Esophagus muscularis mucosa (tissue), 4 donors: ENCODE data around the gene LCN15.

Experiments used
- EP300 ChIP-seq: sonication (generic); formaldehyde crosslinking; IDR thresholded peaks from one replicate; pipeline ENCODE4 v1.6.1; 2017; ENCODE audit warnings: antibody characterized with exemption
- POLR2A ChIP-seq: fragments of 450-650 bp; IDR thresholded peaks from one replicate; pipeline ENCODE4 v1.6.1; 2017; ENCODE audit warnings: antibody characterized with exemption, moderate library complexity, mild to moderate bottlenecking, low read depth
- POLR2AphosphoS5 ChIP-seq, 2 donors: sonication (generic); formaldehyde crosslinking; IDR thresholded peaks; one replicate each; pipeline ENCODE4 v1.6.1; 2017; ENCODE audit warnings: antibody characterized with exemption in 2 of 2
- TF ChIP-seq, protein P1 (sequence below), 3 experiments: fragments of 200-600 bp in 2 of 3; fragments of 450-650 bp in 1 of 3; sonication (generic) in 2 of 3; IDR thresholded peaks; one replicate each; pipeline ENCODE4 v1.5.1; 2017 to 2019; ENCODE audit warnings: antibody characterized with exemption in 3 of 3, mild to moderate bottlenecking in 2 of 3, moderate library complexity in 1 of 3

DNA sequence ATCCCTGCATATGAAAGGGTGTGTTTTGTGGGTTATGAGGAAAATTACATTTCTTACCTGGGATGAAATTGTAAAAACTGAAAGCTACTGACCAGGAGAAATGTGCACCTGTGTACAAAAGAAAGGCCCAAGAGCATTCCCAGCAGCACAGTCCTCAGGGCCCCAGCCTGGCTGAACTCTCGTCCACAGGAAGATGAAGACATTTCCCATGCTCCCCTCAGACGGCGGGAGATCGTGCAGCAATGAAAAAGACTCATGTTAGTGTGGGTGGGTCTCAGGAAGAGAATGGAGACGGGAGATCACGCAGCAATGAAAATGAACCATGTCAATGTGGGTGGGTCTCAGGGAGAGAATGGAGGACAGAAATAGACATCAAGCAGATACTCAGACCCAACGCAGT lies 12.6 kb upstream of the LCN15 start:
- TF ChIP-seq EP300 (no peak), POLR2A (no peak), POLR2AphosphoS5 (IDR thresholded peaks at IDR 0.05) (no peak)
- TF ChIP-seq, protein P1, sequence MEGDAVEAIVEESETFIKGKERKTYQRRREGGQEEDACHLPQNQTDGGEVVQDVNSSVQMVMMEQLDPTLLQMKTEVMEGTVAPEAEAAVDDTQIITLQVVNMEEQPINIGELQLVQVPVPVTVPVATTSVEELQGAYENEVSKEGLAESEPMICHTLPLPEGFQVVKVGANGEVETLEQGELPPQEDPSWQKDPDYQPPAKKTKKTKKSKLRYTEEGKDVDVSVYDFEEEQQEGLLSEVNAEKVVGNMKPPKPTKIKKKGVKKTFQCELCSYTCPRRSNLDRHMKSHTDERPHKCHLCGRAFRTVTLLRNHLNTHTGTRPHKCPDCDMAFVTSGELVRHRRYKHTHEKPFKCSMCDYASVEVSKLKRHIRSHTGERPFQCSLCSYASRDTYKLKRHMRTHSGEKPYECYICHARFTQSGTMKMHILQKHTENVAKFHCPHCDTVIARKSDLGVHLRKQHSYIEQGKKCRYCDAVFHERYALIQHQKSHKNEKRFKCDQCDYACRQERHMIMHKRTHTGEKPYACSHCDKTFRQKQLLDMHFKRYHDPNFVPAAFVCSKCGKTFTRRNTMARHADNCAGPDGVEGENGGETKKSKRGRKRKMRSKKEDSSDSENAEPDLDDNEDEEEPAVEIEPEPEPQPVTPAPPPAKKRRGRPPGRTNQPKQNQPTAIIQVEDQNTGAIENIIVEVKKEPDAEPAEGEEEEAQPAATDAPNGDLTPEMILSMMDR (IDR thresholded peaks at IDR 0.05): no peak
